ENCODE measurements around the gene MFSD12.

DNA sequence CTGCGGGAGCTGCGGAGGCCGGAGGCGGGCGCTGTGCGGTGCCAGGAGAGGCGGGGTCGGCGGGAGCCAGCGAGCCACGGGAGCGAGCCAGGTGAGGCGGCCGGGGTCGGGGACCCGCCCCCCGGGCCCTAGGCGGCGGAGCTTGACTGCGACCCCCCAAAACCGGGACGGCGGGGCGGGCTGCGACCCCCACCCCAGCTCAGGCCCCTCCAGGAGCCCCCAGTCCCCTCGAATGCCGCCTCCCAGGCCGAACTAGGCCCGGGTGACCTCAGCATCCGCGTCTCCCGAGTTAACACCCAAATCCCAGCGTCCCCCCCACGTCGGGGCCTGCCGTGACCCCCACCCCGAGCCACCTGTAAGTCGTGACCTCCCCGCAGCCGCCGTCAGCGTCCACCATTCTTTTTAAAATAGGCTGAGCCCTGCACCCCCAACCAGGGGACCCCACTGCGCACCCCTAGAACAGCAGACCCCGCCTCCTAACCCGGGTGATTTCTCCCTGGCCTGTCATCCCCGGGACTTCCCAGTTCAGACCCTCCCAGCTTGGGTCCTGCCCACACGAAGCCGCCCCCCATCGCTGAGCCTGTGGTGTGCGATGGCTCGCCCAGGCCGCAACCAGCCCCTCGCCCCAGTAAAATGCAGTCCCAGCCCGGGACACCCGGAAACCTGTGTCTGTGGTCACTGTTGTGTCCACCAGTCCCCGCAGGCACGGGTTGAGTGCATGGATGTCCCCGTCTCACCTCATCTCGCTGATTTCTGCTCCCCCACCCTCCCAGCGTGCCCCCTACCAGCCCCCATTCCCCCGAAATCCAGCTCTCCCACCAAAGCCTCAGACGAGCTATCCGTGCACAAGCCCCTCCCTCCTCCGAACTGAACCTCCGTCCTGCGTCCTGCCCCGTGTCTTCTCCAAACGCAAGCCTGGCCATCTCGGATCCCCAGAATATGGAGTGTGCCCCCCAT is 50.7 kb downstream of the MFSD12 start:
- TF ChIP-seq, protein P1, sequence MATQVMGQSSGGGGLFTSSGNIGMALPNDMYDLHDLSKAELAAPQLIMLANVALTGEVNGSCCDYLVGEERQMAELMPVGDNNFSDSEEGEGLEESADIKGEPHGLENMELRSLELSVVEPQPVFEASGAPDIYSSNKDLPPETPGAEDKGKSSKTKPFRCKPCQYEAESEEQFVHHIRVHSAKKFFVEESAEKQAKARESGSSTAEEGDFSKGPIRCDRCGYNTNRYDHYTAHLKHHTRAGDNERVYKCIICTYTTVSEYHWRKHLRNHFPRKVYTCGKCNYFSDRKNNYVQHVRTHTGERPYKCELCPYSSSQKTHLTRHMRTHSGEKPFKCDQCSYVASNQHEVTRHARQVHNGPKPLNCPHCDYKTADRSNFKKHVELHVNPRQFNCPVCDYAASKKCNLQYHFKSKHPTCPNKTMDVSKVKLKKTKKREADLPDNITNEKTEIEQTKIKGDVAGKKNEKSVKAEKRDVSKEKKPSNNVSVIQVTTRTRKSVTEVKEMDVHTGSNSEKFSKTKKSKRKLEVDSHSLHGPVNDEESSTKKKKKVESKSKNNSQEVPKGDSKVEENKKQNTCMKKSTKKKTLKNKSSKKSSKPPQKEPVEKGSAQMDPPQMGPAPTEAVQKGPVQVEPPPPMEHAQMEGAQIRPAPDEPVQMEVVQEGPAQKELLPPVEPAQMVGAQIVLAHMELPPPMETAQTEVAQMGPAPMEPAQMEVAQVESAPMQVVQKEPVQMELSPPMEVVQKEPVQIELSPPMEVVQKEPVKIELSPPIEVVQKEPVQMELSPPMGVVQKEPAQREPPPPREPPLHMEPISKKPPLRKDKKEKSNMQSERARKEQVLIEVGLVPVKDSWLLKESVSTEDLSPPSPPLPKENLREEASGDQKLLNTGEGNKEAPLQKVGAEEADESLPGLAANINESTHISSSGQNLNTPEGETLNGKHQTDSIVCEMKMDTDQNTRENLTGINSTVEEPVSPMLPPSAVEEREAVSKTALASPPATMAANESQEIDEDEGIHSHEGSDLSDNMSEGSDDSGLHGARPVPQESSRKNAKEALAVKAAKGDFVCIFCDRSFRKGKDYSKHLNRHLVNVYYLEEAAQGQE (IDR thresholded peaks at IDR 0.05; ENCODE audit: insufficient replicate concordance, low read depth), result no peak
- TF ChIP-seq, protein P2, sequence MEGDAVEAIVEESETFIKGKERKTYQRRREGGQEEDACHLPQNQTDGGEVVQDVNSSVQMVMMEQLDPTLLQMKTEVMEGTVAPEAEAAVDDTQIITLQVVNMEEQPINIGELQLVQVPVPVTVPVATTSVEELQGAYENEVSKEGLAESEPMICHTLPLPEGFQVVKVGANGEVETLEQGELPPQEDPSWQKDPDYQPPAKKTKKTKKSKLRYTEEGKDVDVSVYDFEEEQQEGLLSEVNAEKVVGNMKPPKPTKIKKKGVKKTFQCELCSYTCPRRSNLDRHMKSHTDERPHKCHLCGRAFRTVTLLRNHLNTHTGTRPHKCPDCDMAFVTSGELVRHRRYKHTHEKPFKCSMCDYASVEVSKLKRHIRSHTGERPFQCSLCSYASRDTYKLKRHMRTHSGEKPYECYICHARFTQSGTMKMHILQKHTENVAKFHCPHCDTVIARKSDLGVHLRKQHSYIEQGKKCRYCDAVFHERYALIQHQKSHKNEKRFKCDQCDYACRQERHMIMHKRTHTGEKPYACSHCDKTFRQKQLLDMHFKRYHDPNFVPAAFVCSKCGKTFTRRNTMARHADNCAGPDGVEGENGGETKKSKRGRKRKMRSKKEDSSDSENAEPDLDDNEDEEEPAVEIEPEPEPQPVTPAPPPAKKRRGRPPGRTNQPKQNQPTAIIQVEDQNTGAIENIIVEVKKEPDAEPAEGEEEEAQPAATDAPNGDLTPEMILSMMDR (IDR thresholded peaks at IDR 0.05; ENCODE audit: insufficient read depth, low read length), result no peak
- TF ChIP-seq POLR2AphosphoS5 (IDR thresholded peaks at IDR 0.05; ENCODE audit: low read depth) (no peak), GABPA (IDR thresholded peaks at IDR 0.05; ENCODE audit: low read depth) (no peak), SPI1 (IDR thresholded peaks at IDR 0.05; ENCODE audit: borderline replicate concordance, low read depth) (no peak)
